HG03095 (cell line): ENCODE data around the gene MCC.

Experiments
- ATAC-seq: cut with Tn5 transposase; IDR thresholded peaks from one replicate; pipeline ENCODE4 v1.9.1; 2021; ENCODE audit warnings: moderate library complexity; ENCODE audit not compliant: unreplicated experiment

MCC gene

DNA sequence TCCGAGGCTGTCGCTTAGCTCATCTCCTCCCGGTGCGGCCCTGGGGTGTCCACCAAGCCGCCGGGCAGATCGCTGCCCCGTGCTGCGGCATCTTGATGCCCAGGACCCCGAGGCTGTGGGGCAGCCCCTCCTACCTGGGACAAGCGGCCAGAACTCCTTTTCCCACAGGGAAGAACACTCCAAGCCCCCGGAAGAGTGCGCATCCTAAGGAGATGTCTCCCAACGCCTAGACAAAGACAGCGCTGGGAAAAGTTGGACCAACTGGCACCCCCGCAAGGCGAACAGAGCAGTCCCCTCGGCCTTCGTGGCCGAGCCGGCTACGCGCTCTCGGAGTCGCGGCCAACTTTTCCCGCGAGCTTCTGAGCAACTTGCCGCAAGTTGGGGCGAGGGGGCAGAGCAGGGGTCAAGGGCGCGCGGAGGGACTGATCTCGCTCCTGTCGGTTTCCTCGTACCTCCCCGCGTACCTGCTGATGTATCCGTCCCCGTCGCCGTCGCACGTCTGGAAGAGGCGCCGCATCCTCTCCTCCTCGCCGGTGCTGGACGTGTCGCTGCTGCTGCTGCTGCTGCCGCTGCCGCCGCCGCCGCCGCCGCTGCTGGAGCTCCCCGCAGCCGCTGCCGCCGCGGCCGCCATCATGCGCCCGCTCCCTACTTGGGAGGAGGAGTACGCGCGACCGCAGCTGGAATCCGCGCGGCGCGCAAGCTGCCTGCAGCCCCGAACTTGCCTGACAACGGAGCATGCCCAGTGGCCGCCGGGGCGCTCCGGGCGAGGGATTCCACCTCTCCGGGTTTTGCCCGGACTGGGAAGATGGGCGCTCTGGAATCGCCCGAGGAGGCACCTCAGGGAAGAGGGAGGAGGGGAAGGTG lies at the start of gene MCC:
TSS of gene MCC (minus strand) at position 673 of the 864 bp plus-strand sequence.
- ATAC-seq, result no peak

DNA sequence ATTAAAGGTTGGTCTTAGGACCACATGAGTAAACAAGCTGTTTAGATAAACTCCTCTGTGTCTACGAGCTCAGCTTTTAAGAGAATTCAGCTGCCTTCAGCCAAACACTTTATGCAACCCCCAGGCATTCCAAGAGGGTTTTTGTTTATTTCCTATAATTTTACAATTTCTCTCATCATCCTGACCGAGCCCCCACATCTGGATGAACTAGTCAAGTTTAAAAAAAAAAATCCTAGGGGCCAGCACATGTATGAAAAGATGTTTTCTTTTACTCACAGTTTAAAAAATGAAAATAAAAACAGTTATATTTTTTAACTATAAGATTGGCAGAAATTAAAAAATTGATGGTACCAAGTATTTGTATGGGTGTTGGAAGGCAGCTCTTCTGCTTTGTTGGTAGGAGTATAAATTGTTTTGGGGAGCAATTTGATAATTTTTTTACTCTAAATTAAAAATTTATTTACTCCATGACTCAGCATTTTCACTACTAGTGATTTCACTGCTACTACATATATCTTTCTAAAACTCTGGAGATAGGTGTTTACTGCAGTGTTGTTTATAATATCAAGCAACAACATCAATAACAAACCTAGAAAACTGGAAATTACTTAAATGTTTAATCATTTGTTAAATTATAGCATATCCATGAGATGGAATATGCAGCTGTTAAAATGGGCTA lies 43.4 kb upstream of the MCC start:
- ATAC-seq, result no peak

DNA sequence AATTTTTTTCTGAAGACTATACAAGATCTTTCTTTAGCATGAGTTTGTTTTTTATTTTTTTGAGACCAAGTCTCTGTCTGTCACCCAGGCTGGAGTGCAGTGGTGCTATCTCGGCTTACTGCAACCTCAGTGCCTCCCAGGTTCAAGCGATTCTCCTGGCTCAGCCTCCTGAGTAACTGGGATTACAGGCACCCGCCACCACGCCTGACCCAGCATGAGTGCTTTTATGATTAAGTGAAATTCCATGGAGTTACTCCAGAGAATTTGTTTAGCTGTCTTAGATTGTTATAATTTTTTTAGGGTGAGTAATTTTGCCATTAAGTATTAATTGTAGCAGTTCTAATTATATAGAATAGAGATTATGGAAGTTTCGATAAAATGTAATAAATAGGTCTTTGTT lies 39.5 kb upstream of the MCC start:
- no peak for ATAC-seq

DNA sequence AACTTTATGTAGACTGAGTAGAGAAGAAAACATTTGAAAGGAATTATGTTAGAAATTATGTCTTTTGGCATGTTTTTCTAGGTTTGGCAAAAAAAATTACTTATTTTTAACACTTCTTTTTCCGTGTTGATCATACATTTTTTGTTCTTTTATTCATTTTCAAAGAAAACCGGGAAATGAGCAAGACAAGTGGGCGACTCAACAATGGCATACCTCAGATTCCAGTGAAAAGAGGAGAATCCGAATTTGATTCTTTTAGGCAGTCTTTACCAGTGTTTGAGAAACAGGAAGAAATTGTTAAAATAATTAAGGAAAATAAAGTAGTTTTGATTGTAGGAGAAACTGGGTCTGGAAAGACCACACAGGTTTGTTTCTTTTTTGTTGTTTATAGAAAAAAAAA lies 38.2 kb upstream of the MCC start:
- ATAC-seq, result no peak

DNA sequence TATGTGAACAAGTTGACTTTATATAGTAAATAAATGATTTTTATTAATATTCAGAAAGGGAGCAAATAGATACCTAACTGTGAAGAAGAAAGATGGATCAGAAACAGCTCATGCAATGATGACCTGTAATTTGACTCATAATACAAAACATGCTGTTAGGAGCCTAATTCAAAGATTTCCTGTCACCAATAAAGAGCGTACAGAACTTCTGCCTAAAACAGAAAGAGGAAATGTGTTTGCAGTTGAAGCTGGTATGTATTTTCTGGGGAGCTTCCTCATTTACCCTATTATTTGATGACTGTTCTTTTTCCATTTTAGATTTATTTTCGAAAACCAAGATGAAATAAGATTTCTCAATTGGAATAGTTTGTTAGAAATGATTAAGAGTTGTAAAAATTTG lies 36.7 kb upstream of the MCC start:
- peak; percentile 62 for ATAC-seq

DNA sequence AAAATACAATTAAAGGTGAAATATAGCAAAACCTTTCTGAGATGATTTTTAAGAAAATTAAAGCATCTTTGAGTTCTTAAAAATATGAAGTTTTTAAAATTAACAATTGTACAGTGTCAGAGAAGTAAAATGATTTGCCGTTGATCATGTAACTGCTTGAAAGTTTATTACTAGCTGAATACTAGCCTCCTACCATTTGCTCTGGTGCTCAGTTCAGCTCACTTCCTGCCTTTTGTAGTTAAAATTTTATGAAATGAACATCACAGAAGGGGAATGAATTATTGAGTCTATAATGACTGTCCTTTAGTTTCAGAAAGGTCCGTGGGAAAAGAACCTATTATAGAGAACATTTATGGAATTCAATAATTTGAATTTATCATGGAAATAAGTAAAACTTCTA lies 34.9 kb upstream of the MCC start:
- no peak for ATAC-seq

DNA sequence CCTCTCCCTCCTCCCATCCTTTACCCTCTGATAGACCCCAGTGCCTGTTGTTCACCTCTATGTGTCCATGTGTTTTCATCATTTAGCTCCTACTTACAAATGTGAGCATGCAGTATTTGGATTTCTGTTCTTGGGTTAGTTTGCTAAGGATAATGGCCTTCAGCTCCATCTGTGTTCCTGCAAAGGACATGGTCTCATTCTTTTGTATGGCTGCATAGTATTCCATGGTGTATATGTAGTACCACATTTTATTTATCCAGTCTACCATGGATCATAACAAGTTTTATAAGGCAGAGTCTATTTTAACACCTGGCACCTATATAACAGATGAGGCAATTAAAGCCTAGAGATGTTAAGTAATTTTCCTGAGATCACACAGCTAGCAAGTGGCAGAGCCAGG lies 32.6 kb upstream of the MCC start:
- no peak for ATAC-seq

DNA sequence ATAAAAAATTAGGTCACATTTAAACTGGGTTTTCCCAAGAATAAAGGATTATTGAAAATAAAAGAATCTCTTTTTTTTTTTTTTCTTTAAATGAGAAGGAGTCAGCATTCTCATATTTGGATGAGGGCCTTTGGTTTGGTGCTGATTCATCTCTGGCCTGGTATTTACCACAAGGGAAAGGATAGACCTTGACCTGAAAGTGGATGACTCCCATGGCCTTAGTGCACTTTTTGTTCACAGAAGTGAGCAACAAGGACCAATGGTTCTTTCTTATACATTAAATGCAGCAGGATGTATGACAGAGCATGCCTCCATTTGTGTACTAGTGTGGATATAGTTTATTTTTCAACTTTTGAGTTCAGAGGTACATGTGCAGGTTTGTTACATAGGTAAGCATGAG lies 32.2 kb upstream of the MCC start:
- ATAC-seq, result peak; percentile 61

DNA sequence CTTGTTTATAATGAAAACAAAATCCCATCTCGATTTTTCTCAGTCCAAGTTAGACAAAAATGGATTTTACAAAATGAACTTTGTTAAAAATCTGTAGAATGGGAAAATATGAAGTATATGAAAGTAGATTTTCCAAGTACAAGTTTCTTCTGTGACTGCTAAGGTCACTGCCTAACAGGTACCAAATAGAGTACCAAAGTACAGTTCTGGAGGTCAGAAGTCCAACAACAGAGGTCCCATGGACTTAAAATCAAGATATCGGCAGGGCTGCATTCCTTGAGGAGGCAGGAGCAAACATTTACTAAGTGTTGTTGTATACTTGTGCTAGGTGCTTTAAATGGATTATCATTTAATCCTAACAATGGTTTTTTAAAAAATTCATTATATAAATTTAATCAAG lies 31.2 kb upstream of the MCC start:
- no peak for ATAC-seq

DNA sequence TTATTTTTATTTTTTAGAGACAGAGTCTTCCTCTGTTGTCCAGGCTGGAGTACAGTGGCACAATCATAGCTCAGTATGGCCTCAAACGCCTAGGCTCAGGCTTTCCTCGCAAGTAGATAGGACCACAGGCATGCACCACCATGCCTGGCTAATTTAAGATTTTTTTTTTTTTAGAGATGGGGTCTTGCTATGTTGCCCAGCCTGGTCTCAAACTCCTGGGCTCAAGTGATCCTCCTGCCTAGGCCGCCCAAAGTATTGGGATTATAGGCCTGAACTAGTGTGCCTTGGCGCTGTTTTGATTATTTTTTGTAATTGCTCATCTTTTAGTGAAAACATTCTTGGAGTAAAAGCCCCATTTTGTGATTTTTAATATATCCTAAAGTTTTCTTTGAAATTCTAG lies 30.6 kb upstream of the MCC start:
- no peak for ATAC-seq

DNA sequence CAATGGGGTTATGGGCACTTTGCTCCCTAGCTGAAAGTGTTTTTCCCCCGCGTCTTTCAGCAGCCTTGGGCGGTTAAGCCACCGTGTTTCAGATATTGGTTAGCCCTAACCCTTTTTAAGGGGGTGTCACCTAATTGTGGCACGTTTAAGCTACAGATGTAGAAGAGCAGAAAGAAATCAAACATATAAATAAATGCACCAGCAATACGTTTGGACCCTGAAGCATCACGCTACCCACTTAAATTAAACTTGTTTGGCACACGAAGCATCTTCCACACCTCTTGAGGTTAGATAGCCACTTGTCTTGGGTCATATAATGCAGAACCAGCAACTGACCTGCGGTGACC lies 26.0 kb upstream of the MCC start:
- no peak for ATAC-seq

DNA sequence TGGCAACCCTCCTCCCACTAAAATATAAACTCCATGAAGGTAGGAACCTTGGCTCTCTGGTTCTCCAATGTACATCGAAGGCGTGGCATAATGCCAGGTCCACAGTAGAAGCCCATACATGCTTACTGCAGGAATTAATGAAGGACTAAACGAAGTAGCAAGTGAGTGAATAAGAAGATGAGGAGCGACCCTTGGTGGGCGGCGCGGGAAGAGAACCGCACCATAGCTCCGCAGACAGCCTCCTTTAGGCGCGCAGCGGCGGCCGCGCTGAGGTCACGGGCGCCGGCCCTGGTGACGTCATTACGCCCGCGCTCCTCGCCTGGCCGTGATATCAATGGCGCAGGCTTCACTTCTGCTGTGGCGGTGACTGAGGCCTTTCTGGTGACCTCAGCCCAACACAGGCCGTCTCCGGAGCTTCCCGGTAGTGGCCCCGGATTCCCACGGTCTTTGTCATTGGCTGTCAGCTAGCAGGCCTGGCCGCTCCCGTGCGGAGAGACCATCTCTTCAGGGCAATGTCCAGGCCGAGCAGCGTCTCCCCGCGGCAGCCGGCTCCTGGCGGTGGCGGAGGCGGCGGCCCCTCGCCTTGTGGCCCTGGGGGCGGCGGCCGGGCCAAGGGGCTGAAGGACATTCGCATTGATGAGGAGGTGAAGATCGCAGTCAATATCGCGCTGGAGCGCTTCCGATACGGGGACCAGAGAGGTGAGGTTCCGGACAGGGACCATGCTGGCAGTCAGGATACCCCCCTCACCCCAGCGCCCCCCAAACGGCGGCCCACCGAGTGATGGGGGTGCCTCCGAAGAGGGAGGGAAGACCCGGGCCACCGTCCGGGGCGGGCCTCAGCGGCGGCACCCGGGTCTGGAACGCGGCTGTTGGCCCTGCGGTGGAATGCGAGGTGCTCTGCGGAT lies 25.4 kb upstream of the MCC start, which contains the start of gene YTHDC2:
TSS of gene YTHDC2 (plus strand) at position 311 of the 905 bp plus-strand sequence. CDS start at position 513, 202 bp downstream.
- ATAC-seq, result peak; percentile 99

DNA sequence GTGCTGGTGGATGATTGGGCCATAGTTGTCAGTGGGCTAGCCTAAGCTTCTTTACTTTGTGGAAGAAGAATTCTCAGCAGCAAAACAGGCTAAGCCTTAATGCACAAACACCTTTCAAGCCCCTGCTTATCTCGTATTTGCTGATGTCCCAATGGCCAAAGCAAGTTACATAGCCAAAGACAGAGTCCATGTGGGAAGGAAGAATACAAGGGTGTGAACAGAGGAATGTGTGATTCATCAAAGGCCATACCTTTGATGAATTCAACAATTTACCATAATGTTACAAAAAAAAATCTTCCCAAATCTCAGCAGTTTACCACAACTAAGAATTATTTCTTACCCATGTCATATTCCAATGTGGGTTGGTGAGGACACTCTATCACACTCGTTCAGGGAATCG lies 24.1 kb upstream of the MCC start:
- ATAC-seq, result no peak

DNA sequence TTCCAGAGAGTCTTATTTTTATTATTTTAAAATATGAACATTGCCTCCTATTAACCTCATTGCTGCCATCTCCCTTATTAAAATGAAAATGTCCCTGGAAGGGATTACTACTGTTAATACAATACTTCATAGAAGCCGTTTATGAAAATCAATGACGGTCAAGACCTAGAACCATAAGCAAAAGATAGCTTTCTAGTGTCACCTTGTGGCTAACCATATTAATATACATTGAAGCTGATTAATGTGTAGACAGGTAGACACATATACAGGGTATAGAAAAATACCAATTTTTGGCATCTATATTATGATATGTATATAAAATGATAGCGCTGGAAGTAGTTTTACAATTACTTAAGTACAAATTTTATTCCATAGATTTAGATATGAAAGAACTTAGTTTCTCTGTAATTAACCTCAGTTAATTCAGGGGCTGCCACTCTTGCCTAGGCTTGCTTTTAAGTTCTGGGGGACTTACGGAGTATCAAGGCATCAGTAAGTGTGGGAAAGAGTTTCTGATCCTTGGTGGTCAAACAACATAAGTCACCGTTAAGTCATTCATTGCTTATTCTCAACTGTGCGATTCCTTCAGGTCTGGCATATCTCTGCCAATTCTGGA lies 22.7 kb upstream of the MCC start:
- no peak for ATAC-seq

DNA sequence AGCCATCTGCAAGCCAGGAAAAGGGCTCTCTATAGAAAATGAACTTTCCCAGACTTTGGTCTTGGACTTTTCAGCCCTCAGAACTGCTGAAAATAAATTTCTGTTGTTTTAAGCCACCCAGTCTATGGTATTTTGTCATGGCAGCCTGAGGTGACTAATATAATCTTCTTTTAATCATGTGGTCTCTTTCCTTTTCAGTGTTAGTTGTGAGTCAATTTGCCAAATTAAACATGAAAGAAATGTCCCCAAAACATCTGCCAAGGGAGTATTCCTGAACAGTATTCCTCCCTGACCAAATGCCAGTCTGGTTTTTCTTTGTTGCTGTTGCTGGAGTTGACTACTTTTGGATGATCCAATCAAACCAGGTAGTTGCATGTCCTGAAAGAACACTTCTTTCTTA lies 20.5 kb upstream of the MCC start:
- ATAC-seq, result no peak

DNA sequence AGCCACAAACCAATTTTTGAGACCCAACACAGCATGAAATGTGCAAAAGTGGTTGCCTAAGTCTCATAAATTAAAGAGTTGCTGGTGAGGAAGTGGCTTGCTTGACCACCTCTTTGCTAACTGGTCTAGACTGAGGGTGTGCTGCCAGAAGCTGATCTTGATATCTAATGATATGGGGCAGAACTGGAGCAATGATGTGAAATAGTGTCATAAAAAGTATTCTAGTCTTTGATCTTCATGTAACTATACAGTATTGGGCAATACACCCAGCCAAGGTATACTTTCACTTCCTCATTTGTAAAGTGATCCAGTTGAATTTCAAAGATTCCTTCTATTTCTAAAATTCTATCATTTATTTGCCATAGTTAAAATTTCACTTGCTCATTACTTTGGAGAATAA lies 19.3 kb upstream of the MCC start:
- no peak for ATAC-seq

DNA sequence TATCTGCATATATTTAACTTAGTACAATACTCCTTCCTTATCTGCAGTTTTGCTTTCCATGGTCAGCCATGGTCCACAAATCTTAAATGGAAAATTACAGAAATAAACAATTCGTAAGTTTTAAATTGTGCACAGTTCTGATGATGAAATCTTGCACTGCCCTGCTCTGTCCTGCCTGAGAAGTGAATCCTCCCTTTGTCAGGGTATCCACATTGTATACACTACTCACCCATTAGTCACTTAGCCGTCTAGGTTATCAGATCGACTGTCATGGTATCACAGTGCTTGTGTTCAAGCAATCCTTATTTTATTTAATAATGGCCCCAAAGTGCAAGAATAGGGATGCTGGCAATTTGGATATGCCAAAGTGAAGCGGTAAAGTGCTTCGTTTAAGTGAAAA lies 16.9 kb upstream of the MCC start:
- no peak for ATAC-seq

DNA sequence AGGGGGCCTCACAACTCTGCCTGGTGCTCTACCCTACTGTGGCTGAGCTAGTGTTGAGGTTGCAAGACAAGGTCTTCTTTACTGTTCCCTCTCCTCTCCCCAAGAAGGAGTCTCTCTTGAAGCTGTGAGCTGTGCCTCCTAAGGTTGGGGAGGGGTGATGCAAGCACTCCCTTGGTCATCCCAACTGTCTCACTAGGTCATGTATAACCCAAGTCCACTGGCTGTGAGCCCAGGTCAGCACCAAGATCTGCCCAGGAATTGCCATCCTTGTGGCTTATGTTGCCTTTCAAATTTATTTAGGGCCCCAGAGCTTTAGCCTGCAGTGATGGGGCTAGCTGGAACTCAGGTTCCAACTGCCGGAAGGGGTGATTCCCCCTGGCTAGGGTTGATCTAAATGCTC lies 14.9 kb upstream of the MCC start:
- ATAC-seq, result no peak

DNA sequence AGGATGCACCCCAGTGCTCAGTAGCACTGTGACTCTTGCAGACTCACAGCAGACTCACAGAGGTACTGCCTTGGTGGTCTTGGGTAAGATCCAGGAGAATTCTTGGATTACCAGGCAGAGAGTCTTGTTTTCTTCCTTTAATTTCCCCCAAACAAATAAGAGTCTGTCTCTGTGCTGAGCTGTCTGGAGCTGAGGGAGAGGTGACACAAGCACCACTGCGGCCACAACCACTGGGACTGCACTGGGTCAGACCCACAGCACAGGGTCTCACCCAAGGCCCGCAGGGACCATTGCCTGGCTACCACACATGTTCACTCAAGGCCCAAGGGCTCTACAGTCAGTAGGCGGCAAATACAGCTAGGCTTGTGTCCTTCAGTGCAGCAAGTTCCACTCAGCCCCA lies 13.8 kb upstream of the MCC start:
- ATAC-seq, result no peak

DNA sequence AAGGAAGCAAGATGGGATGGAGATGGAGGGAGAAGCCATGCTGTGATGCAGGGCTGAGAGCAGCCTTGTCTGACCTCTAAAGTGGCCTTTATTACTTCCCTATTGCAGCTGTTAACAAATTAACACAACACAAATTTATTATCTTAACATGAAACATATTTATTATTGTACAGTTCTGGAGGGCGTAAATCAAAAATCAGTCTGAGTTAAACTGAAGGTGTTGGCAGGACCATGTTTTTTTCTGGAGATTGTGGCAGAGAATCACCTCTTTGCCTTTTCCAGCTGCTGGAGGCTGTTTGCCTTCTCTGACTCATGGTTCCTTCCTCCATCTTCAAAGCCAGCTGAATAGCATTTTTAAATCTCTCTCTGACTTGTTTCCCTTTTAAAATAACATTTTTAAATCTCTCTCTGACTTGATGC lies 7.2 kb upstream of the MCC start:
- no peak for ATAC-seq

DNA sequence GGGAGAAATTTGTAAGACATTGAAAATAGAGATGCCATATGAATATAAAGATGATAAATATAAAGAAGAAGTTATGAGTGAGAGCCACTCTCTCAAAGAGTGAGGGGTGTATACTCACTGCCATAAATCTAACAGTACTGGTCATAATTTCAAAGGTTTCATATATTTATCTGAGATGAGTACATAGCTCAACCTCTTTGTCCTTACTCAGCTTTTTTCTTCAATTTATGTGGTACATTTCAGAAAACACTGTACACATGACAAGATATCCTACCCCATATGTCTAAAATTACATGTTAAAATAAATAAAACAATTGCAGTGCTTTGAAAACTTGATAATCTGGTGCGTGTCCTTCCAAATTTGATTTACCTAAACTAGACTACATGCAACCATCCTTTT lies 5.2 kb upstream of the MCC start:
- no peak for ATAC-seq
